Left kidney (tissue), 2 donors: ENCODE measurements around the gene CNTF. TPM values are rescaled to one million over a fixed set of nuclear protein-coding genes. Genes with fewer than 3 reads are reported as not detected.

ENCODE experiments used
- DNase-seq: peaks from one replicate; pipeline ENCODE4 v3.0.0-alpha.2; 2013
- polyA plus RNA-seq: library from polyadenylated mRNA; unstranded; fragments of 120-200 nt; gene quantifications from one replicate; pipeline ENCODE4 v1.2.1, GENCODE V29; 2013; ENCODE audit not compliant: insufficient read length

The CNTF gene
- polyA plus RNA-seq, 1 donor, result 2.0 TPM

DNA sequence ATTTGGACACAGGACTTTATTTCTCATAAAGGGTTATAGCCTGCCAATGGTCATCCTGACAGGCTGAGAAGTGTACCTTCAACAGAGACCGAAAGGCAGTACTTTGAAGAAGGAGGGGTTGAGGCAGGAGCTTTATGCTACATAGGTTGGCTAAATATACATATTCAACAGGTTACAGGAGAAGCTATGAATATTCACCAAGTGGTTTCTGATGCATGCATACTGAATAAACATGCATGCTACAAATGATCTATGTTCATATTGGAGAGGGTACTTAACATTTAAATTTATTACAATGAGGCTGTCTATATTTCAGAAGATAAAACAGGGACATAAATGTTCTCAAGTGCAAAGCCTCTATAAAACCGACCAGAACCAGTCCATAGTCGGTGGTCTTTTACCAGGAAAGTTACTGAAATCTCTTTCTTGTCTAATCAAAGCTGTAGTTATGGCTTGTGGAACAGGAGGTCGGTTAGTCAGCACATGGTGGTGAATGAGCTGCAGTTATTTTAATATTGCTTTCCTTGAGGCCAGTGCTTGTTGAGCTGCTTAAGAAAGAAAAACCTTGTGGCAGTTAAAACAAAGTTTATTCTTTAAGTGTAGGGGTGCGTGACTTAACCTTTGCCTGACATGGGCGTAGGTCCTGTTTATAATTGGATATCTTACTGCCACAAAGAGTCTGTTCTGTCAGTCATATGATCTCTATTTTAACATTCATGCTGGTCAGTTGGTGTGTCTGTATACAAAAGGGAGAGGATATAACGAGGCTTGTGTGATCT lies 19.5 kb downstream of the CNTF start:
- DNase-seq, result no peak

GRCh38 chr11:58645854-58646253 lies 23.4 kb downstream of the CNTF start:
- DNase-seq, result no peak

DNA sequence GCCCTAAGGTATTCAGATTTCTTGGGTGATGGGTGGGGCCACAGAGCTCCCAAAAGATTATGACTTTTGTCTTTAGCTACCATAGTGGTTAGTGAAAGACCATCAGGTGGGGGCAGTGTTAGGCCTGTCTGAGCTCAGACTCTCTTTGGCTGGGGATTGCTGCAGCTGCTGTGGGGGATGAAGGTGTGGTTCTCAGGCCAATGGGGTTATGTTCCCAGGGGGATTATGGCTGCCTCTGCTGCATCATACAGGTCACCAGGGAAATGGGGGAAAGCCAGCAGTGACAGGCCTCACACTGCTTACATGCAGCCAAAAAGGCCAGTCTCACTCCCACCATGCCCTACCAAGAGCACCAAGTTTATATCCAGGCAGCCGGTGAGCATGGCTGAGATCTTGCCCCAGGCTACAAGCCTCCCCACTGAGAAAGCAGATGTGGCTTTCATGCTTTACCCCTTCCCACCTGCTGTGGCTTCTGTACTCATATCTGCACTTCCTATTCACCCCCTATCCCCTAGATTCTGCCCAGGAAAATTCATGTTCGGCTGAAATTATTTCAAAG lies 24.8 kb downstream of the CNTF start:
- DNase-seq, result no peak

- DNase-seq, result no peak
Observed at GRCh38 chr11:58647866-58648265, 25.4 kb downstream of the CNTF start.

DNA sequence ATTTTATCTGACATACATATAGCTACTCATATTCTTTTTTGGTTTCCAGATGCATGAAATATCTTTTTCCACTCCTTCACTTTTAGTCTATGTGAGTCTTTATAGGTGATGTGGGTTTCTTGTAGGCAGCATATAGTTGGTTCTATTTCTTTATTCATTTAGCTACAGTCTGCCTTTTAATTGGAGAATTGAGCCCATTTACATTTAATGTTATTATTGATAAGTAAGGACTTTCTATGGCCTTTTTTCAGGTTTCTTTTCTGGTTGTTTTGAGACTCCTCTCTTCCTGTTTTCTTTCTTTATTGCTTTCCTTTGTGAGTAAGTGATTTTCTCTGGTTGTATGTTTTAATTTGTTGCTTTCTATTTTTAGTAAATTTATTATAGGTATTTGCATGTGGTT lies 27.2 kb downstream of the CNTF start:
- no peak for DNase-seq

DNA sequence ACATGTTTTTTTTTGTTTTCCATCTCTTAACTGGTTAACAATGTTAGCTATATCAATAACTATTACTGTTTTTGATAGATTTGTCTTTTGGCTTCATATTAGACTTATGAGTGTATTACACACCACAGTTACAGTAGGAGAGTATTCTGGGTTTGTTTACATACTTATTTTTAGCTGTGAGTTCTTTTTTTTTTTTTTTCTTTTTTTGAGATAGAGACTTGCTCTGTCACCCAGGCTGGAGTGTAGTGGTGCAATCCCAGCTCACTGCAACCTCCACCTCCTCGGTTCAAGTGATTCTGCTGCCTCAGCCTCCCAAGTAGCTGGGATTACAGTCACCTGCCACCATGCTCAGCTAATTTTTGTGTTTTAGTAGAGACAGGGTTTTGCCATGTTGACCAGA lies 28.0 kb downstream of the CNTF start:
- no peak for DNase-seq

DNA sequence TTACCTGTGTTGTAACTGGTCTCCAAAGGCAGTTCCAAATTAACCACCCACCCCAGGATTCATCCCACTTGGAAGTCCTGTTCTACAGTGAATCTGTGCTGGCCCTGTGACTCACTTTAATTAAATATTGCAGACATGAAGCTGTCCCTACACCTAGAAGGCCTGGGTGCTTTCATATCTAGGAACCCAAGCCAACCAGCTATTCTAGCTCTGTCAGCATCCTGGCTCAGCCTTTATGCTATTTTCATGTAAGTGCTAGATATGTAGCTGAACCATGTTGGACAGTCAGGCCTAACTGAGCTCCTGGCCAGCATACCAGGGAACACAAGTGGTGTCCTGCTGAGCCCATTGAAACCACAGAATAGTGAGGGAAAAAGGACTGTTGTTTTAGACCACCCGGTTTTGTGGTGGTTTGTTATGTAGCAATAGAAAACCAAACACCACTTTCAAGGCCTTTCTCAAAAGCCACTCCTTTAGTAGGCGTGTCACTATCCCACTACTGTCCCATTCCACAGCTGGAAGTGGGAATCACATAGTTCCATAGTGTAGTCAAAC lies 30.3 kb downstream of the CNTF start:
- DNase-seq, result no peak

- DNase-seq, result peak; percentile 53
Observed at GRCh38 chr11:58654079-58654907, 31.8 kb downstream of the CNTF start.

DNA sequence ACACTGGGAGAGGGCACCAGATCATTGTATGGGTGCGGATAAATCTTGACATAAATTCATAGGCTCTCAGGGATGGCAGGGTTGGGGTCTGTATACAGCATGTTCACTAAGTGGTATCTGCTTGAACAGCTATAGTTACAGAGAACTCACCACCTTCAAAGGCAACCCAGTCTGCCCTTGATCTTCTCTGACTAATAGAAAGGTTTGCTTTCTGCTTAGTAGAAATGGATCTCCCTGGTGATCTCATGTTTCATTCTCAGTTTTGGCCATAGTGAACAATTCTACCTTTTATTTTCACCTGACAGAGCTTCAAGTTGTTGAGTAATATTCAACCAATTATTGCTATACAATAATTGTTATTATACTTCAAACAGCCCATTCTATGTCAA lies 32.4 kb downstream of the CNTF start:
- DNase-seq, result no peak

- no peak for DNase-seq
Observed at GRCh38 chr11:58656348-58656747, 33.9 kb downstream of the CNTF start.

GRCh38 chr11:58658623-58659022 lies 36.2 kb downstream of the CNTF start:
- DNase-seq, result no peak

DNA sequence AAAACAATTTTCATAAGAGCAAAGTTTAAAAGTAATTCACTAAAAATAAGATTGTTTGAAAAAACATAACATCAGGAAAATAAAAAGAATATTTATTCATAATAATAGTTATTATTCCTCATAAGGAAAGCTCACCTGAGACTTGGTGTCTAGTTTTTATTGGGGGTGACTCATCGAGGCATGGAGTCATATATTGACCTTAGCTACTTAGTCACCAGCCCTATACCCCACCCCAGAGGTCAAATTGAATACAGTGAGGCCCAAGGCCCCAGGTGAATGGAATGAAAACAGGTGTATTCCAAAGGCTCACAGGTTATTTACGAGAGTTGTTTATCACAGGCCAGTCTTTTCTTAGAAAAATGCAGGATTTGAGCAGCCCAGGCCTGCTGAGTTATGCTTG lies 36.9 kb downstream of the CNTF start:
- DNase-seq, result no peak

GRCh38 chr11:58659910-58660570 lies 37.6 kb downstream of the CNTF start:
- no peak for DNase-seq

- DNase-seq, result no peak
Observed at GRCh38 chr11:58671983-58672633, 49.6 kb downstream of the CNTF start.

GRCh38 chr11:58674609-58675008 lies 52.1 kb downstream of the CNTF start:
- DNase-seq, result no peak

Other genes with a start within 250 kb of the CNTF start
- not detected for gene OR5B3, start 215.8 kb upstream of the CNTF start, polyA plus RNA-seq
- gene OR5B2, start 194.5 kb upstream of the CNTF start, polyA plus RNA-seq, result not detected
- gene OR5B12, start 180.4 kb upstream of the CNTF start, polyA plus RNA-seq, result not detected
- not detected for gene OR5B21, start 114.6 kb upstream of the CNTF start, polyA plus RNA-seq
- 10.9 TPM for gene LPXN, start 46.8 kb upstream of the CNTF start, polyA plus RNA-seq
- 72.5 TPM for gene ZFP91, start 43.6 kb upstream of the CNTF start, polyA plus RNA-seq
- 151 TPM for gene GLYAT, start 109.3 kb downstream of the CNTF start, polyA plus RNA-seq
- 4.6 TPM for gene GLYATL2, start 222.0 kb downstream of the CNTF start, polyA plus RNA-seq